ENCODE measurements around the gene SP140L.
"Not testable (repeated sequence)": the region's sequence is repeated elsewhere in the genome, so short reads cannot be mapped to it uniquely, and the experiment has no call there.

The SP140L gene

GRCh38 chr2:230384986-230385385, 58.0 kb downstream of the SP140L start:
- no peak overlapping the region for H3K4me3 ChIP-seq (replicated peaks; ENCODE audit: low read depth, low read length)
- no peak for TF ChIP-seq CTCF (IDR thresholded peaks at IDR 0.05; ENCODE audit: low read depth, low read length, missing control alignments)
- no peak for DNase-seq (ENCODE audit: extremely low read depth, low read depth)

- no peak overlapping the region for H3K4me3 ChIP-seq (replicated peaks; ENCODE audit: low read depth, low read length)
- TF ChIP-seq CTCF (IDR thresholded peaks at IDR 0.05; ENCODE audit: low read depth, low read length, missing control alignments): no peak
- DNase-seq (ENCODE audit: extremely low read depth, low read depth): no peak
These were observed 67.3 kb downstream of the SP140L start for GRCh38 chr2:230394301-230394700.

GRCh38 chr2:230398698-230399097, 71.7 kb downstream of the SP140L start:
- not testable (repeated sequence) for DNase-seq (ENCODE audit: extremely low read depth, low read depth); H3K4me3 ChIP-seq (replicated peaks; ENCODE audit: low read depth, low read length)

DNA sequence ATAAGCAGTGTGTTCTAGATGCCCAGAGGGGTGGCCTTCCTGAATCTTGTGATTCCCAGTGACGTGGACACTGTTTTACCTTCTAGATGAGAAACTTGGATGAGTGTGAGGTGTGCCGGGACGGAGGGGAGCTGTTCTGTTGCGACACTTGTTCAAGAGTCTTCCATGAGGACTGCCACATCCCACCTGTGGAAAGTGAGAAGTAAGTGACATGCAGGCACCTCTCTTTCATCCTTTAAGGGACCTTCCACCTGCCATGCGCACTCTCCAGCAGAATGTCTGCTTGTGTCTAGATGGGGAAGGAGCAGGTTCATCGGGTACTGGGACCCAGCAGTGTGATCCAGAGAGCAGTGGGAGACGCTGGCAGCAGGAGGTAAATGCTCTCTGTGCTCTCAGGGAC, 73.0 kb downstream of the SP140L start:
- no peak for TF ChIP-seq CTCF (IDR thresholded peaks at IDR 0.05; ENCODE audit: low read depth, low read length, missing control alignments)
- DNase-seq (ENCODE audit: extremely low read depth, low read depth): no peak
- no peak overlapping the region for H3K4me3 ChIP-seq (replicated peaks; ENCODE audit: low read depth, low read length)

DNA sequence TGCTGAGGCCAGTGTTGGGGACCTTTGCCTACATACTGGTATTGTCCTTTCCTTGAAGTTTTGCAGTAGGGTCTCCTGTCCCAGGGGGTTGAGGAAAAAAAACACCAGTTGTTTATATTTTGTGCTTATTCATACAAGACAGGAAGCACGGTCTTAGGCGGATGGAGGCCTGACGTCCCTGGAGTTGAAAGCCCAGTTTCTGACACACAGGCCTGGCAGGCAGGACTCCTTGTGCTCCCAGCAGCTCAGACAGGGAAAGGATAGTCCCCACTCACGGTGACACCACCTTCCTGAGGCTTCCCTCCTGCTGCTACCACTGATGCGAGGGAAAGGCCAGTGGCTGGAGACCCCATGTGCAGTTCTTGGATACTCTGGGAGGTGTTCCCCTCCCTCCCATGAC, 73.5 kb downstream of the SP140L start:
- no peak for DNase-seq (ENCODE audit: extremely low read depth, low read depth)
- no peak for TF ChIP-seq CTCF (IDR thresholded peaks at IDR 0.05; ENCODE audit: low read depth, low read length, missing control alignments)
- H3K4me3 ChIP-seq (replicated peaks; ENCODE audit: low read depth, low read length): no peak overlapping the region

DNA sequence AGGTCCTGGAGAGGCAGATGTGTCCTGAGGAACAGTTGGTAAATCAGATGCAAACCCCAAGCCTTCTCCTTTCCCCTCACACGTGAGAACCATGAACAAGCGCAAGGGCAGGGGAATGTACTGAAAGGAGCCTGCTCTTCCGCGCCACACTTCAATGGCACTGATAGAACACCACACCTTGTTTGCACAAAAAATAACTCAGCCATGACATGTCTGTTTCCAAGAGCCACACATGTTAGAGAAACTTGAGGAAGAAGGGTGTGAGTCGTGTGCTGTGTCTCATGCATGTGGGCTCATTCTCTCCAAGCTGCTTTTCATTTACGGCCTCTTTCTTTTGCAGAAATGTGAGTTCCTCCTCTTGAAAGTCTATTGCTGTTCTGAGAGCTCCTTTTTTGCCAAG, 74.0 kb downstream of the SP140L start:
- H3K4me3 ChIP-seq (replicated peaks; ENCODE audit: low read depth, low read length); DNase-seq (ENCODE audit: extremely low read depth, low read depth): not testable (repeated sequence)

DNA sequence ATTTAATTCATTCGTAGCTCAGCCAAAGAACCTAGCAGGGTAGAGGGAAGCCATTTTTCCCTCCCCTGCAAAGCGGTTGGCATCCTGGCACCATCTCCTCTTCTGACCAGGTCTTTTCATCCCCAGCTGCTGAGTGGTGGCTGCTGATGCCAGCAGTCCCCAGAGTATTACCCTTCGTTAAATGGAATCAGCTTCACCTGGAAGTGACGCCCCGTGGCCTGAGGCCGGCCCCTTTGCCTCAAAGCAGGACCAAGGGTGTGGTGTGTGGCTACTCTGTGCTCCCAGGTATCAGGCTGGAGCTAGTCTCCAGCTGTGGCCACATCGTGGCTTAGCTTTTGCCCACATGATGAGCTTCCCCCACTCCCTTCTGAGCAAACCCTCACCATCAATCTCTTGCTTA, 76.8 kb downstream of the SP140L start:
- DNase-seq (ENCODE audit: extremely low read depth, low read depth): no peak
- TF ChIP-seq CTCF (IDR thresholded peaks at IDR 0.05; ENCODE audit: low read depth, low read length, missing control alignments): no peak
- H3K4me3 ChIP-seq (replicated peaks; ENCODE audit: low read depth, low read length): no peak overlapping the region

GRCh38 chr2:230405824-230406223, 78.8 kb downstream of the SP140L start:
- no peak for DNase-seq (ENCODE audit: extremely low read depth, low read depth)
- TF ChIP-seq CTCF (IDR thresholded peaks at IDR 0.05; ENCODE audit: low read depth, low read length, missing control alignments): no peak
- no peak overlapping the region for H3K4me3 ChIP-seq (replicated peaks; ENCODE audit: low read depth, low read length)
